GM23338 (cell line): ENCODE measurements around the gene EZR. TPM values are rescaled to one million over a fixed set of nuclear protein-coding genes. Genes with fewer than 3 reads are reported as not detected.

Experiments
- ATAC-seq: fragments of 200-7000 bp; cut with Tn5 transposase; 3 replicates; pipeline ENCODE4 v1.9.1; 2020
- DNase-seq: peaks from one replicate; pipeline ENCODE4 v3.0.0-alpha.2; 2015; ENCODE audit warnings: low spot score
- H2AFZ ChIP-seq: fragments of 200-600 bp; sonication (generic); 2 replicates; pipeline ENCODE4 v1.8.0; 2016; ENCODE audit warnings: antibody characterized with exemption, mild to moderate bottlenecking, moderate library complexity
- H3F3A ChIP-seq: fragments of 200-600 bp; sonication (generic); replicated peaks from 2 replicates; pipeline ENCODE4 v1.8.0; 2017; ENCODE audit warnings: antibody characterized with exemption, mixed run types, low read depth
- H3K27ac ChIP-seq: fragments of 200-600 bp; sonication (generic); 2 replicates; pipeline ENCODE4 v1.6.1; 2016; ENCODE audit warnings: low read depth
- H3K27me3 ChIP-seq: fragments of 200-600 bp; sonication (generic); 2 replicates; pipeline ENCODE4 v1.8.0; 2016; ENCODE audit warnings: mild to moderate bottlenecking, mixed run types, moderate library complexity; ENCODE audit not compliant: insufficient read depth
- H3K36me3 ChIP-seq: fragments of 200-600 bp; sonication (generic); 2 replicates; pipeline ENCODE4 v1.8.0; 2016; ENCODE audit warnings: mild to moderate bottlenecking; ENCODE audit not compliant: insufficient read depth
- H3K4me1 ChIP-seq: fragments of 200-600 bp; sonication (generic); 2 replicates; pipeline ENCODE4 v1.8.0; 2016; ENCODE audit warnings: mild to moderate bottlenecking, moderate library complexity; ENCODE audit not compliant: insufficient read depth
- H3K4me2 ChIP-seq: fragments of 200-600 bp; sonication (generic); 2 replicates; pipeline ENCODE4 v1.7.1; 2017; ENCODE audit warnings: mixed run types
- H3K4me3 ChIP-seq: fragments of 200-600 bp; sonication (generic); 2 replicates; pipeline ENCODE4 v1.6.1; 2016; ENCODE audit warnings: mixed run types
- H3K79me2 ChIP-seq: fragments of 200-600 bp; sonication (generic); replicated peaks from 2 replicates; pipeline ENCODE4 v1.8.0; 2017; ENCODE audit warnings: mild to moderate bottlenecking; ENCODE audit not compliant: insufficient read depth
- H3K9me2 ChIP-seq: fragments of 200-600 bp; sonication (generic); 2 replicates; pipeline ENCODE4 v1.8.0; 2017; ENCODE audit not compliant: insufficient read depth
- H4K20me1 ChIP-seq: fragments of 200-600 bp; sonication (generic); replicated peaks from 2 replicates; pipeline ENCODE4 v1.8.0; 2017; ENCODE audit warnings: mild to moderate bottlenecking; ENCODE audit not compliant: insufficient read depth
- H3K27ac Mint-ChIP-seq: 2 replicates; pipeline ENCODE4 v1.8.0; 2020; ENCODE audit warnings: inconsistent platforms, mild to moderate bottlenecking, moderate library complexity, mixed read lengths
- H3K27me3 Mint-ChIP-seq: 3 replicates; pipeline ENCODE4 v1.8.0; 2022; ENCODE audit warnings: low read depth, mild to moderate bottlenecking, moderate library complexity, mixed read lengths, inconsistent platforms; ENCODE audit not compliant: insufficient read depth, poor library complexity
- H3K36me3 Mint-ChIP-seq: 3 replicates; pipeline ENCODE4 v1.8.0; 2021; ENCODE audit warnings: low read depth, mild to moderate bottlenecking, inconsistent platforms, moderate library complexity, mixed read lengths
- H3K4me1 Mint-ChIP-seq: 3 replicates; pipeline ENCODE4 v1.8.0; 2020; ENCODE audit warnings: mild to moderate bottlenecking, inconsistent platforms, mixed read lengths
- H3K4me3 Mint-ChIP-seq: 3 replicates; pipeline ENCODE4 v1.8.0; 2021; ENCODE audit warnings: moderate library complexity, mild to moderate bottlenecking, inconsistent platforms, mixed read lengths
- H3K9me3 Mint-ChIP-seq: 3 replicates; pipeline ENCODE4 v1.8.0; 2020; ENCODE audit warnings: moderate library complexity, mild to moderate bottlenecking, inconsistent platforms, mixed read lengths
- CREB1 ChIP-seq: fragments of 250-450 bp; sonication (Bioruptor Pico); IDR thresholded peaks from 2 replicates; pipeline ENCODE4 v1.5.0; 2020; ENCODE audit warnings: low read depth, mild to moderate bottlenecking, moderate library complexity
- CTCF ChIP-seq, 2 experiments: fragments of 200-600 bp in 1 of 2; sonication (generic) in 1 of 2; conservative IDR thresholded peaks; 2 replicates each; pipeline versions ENCODE4 v1.5.1 to v1.6.1; 2016 to 2017; ENCODE audit warnings: antibody characterized with exemption in 2 of 2, low read depth in 2 of 2, mild to moderate bottlenecking in 2 of 2, moderate library complexity in 1 of 2
- ETS1 ChIP-seq: IDR thresholded peaks from 2 replicates; pipeline ENCODE4 v1.6.1; 2016; ENCODE audit warnings: antibody characterized with exemption
- EZH2 ChIP-seq: fragments of 200-600 bp; sonication (generic); IDR thresholded peaks from one replicate; pipeline ENCODE4 v1.8.0; 2017; ENCODE audit warnings: antibody characterized with exemption, mild to moderate bottlenecking, low read depth; ENCODE audit not compliant: unreplicated experiment
- EZH2phosphoT487 ChIP-seq: fragments of 200-600 bp; sonication (generic); IDR thresholded peaks from one replicate; pipeline ENCODE4 v1.8.1; 2018; ENCODE audit warnings: antibody characterized with exemption; ENCODE audit not compliant: unreplicated experiment
- JUNB ChIP-seq: IDR thresholded peaks from one replicate; pipeline ENCODE4 v1.6.1; 2016; ENCODE audit warnings: antibody characterized with exemption; ENCODE audit not compliant: unreplicated experiment
- NANOG ChIP-seq: IDR thresholded peaks from 2 replicates; pipeline ENCODE4 v1.6.1; 2016; ENCODE audit warnings: antibody characterized with exemption, borderline replicate concordance
- POLR2AphosphoS5 ChIP-seq: IDR thresholded peaks from 2 replicates; pipeline ENCODE4 v1.6.1; 2016; ENCODE audit warnings: antibody characterized with exemption, low read depth
- REST ChIP-seq: IDR thresholded peaks from one replicate; pipeline ENCODE4 v1.6.1; 2018; ENCODE audit warnings: antibody characterized with exemption; ENCODE audit not compliant: unreplicated experiment
- STAT1 ChIP-seq: IDR thresholded peaks from one replicate; pipeline ENCODE4 v1.6.1; 2016; ENCODE audit warnings: antibody characterized with exemption; ENCODE audit not compliant: unreplicated experiment
- ZNF114 ChIP-seq: fragments of 250-450 bp; sonication (Bioruptor Pico); IDR thresholded peaks from 2 replicates; pipeline ENCODE4 v1.5.0; 2020; ENCODE audit warnings: mild to moderate bottlenecking, moderate library complexity
- ZNF331 ChIP-seq: fragments of 250-450 bp; sonication (Bioruptor Pico); IDR thresholded peaks from 2 replicates; pipeline ENCODE4 v1.5.0; 2020; ENCODE audit warnings: low read depth, mild to moderate bottlenecking, moderate library complexity
- ZNF462 ChIP-seq: fragments of 250-450 bp; sonication (Bioruptor Pico); IDR thresholded peaks from 2 replicates; pipeline ENCODE4 v1.5.0; 2020; ENCODE audit warnings: mild to moderate bottlenecking, moderate library complexity
- polyA plus RNA-seq: library from polyadenylated mRNA; unstranded; fragments of >200 nt; fragmentation: Nextera tagmentation; extraction: Ambion mirVana; gene quantifications from 2 replicates; pipeline ENCODE4 v1.2.1, GENCODE V29; 2016
- total RNA-seq: library from RNA; depleted of rRNA; stranded (reverse); fragments of >200 nt; shearing (Covaris generic); gene quantifications from 2 replicates; pipeline ENCODE4 v1.2.3, GENCODE V29; 2014

The EZR gene
- total and polyA plus RNA-seq, 2 experiments from 2014 or later, result 199 to 208 TPM

DNA sequence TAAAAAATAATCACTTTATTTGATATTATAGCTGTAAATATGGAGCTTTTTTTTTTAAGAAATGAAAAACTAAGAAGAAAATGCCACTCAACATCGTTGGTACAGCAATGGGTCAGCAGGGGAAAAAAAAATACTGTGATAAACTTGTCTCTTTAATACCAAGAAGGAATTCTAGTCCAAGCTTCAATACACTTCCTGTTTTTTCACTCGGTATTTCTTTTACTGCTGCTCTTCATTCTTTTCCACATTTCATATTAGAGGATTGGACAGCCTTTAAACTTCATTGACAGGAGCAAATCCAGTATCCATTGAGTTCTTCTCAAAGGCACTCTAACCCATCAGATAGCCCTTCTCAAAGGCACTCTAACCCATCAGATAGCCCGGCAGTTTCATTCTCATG, 22.2 kb upstream of the EZR start:
- no peaks in the 10 kb centered on the region for H3K4me1 ChIP-seq
- ATAC-seq, result no peak
- 0 out of 3 replicates have a peak, but pooled peaks cover 3% of the 10 kb centered on the region for H3K36me3 Mint-ChIP-seq

More for the DNA sequence above, 22.2 kb upstream of the EZR start:
- TF ChIP-seq EZH2phosphoT487 (no peak), CTCF (conservative IDR thresholded peaks at IDR 0.05; ENCODE audit: low read depth in 2 of 2) (no peak), ETS1 (no peak), EZH2 (no peak), REST (no peak), POLR2AphosphoS5 (no peak), NANOG (no peak), ZNF331 (CRISPR knock-in tag) (no peak), ZNF114 (CRISPR knock-in tag) (no peak), ZNF462 (CRISPR knock-in tag) (no peak), JUNB (no peak), CREB1 (CRISPR knock-in tag) (no peak), STAT1 (no peak)
- H3K4me2 ChIP-seq, result no peak overlapping the region
- no peak overlapping the region for H2AFZ ChIP-seq
- no peak overlapping the region for H3K4me3 ChIP-seq
- DNase-seq, result no peak
- Mint-ChIP-seq H3K27me3 (peaks cover 14% of the 10 kb centered on the region), H3K9me3 (no peaks in the 10 kb centered on the region), H3K4me3 (no peak overlapping the region), H3K27ac (no peak overlapping the region), H3K4me1 (peaks cover 5% of the 10 kb centered on the region; the same call in 2 of the 3 replicates)
- no peaks in the 10 kb centered on the region for H3K9me2 ChIP-seq
- H3K36me3 ChIP-seq, result no peaks in the 10 kb centered on the region
- no peak overlapping the region for H3K27ac ChIP-seq
- no peaks in the 10 kb centered on the region for H3F3A ChIP-seq
- no peaks in the 10 kb centered on the region for H4K20me1 ChIP-seq
- H3K79me2 ChIP-seq, result no peaks in the 10 kb centered on the region
- H3K27me3 ChIP-seq, result no peaks in the 10 kb centered on the region
